HepG2 (cell line): ENCODE data around the gene FGFBP1. TPM values are rescaled to one million over a fixed set of nuclear protein-coding genes. Genes with fewer than 3 reads are reported as not detected.

Experiments
- ATAC-seq: fragments of 200-7000 bp; cut with Tn5 transposase; 3 replicates; pipeline ENCODE4 v1.9.1; 2020; ENCODE audit warnings: mild to moderate bottlenecking, moderate library complexity
- BruUV-seq: library from RNA; stranded (reverse); fragments of 400-500 nt; replicated peaks from 2 replicates; lab custom pipeline; 2021; lab: Mats Ljungman, UMichigan
- CTCF ChIA-PET: fragments of 300-600 bp; formaldehyde crosslinking; extraction: SDS; loops from one replicate; lab custom pipeline; 2021; ENCODE audit warnings: low total read pairs, inconsistent platforms, low intra/inter-chr PET ratio; lab: Yijun Ruan, JAX
- POLR2A ChIA-PET: fragments of 350-600 bp; sonication (Branson Sonifier 250); formaldehyde crosslinking; loops from one replicate; lab custom pipeline; 2020; ENCODE audit warnings: antibody characterized with exemption, inconsistent platforms; lab: Yijun Ruan, JAX
- DNase-seq: peaks from one replicate; pipeline ENCODE4 v3.0.0-alpha.2; 2015; ENCODE audit warnings: low spot score
- FAIRE-seq: peaks from 3 replicates; lab custom pipeline; 2011; peaks lifted over from hg19 to GRCh38; lab: Jason Lieb, UNC
- H2AFZ ChIP-seq: one replicate; pipeline ENCODE4 v1.6.1; 2011; ENCODE audit warnings: low read length, inconsistent platforms
- H3K27ac ChIP-seq: fragments of 300-600 bp; 3 replicates; pipeline ENCODE4 v1.8.0; 2011; ENCODE audit warnings: mixed run types, mild to moderate bottlenecking, mixed read lengths, low read length, inconsistent platforms; ENCODE audit not compliant: insufficient read depth; ENCODE audit errors: extremely low read length
- H3K27me3 ChIP-seq, 2 experiments: fragments of 200-600 bp in 1 of 2; 2 replicates in 1 of 2; 3 replicates in 1 of 2; pipeline versions ENCODE4 v1.6.0 to v1.8.0; 2011; ENCODE audit warnings: low read length in 2 of 2, mild to moderate bottlenecking in 2 of 2, moderate library complexity in 2 of 2, inconsistent platforms in 1 of 2; ENCODE audit not compliant: insufficient read depth in 2 of 2, control insufficient read depth in 1 of 2
- H3K36me3 ChIP-seq, 2 experiments: fragments of 200-600 bp in 1 of 2; replicated peaks in 1 of 2; 2 replicates in 1 of 2; 3 replicates in 1 of 2; pipeline versions ENCODE4 v1.5.1 to v1.8.0; 2011; ENCODE audit warnings: low read length in 2 of 2, inconsistent platforms in 1 of 2; ENCODE audit not compliant: insufficient read depth in 2 of 2, control insufficient read depth in 1 of 2
- H3K4me1 ChIP-seq: 2 replicates; pipeline ENCODE4 v1.5.1; 2012; ENCODE audit warnings: low read length, inconsistent platforms; ENCODE audit not compliant: insufficient read depth
- H3K4me2 ChIP-seq: 2 replicates; pipeline ENCODE4 v1.6.0; 2011; ENCODE audit warnings: low read depth, low read length, inconsistent platforms
- H3K4me3 ChIP-seq, 3 experiments: fragments of 200-600 bp in 1 of 3; sonication (generic), shearing (Covaris generic) in 1 of 3; replicated peaks in 1 of 3; 2 replicates each; pipeline ENCODE4 v1.5.1; 2011 to 2016; ENCODE audit warnings: low read length in 3 of 3, inconsistent platforms in 2 of 3, low read depth in 2 of 3, mild to moderate bottlenecking in 2 of 3, control low read depth in 1 of 3, mixed read lengths in 1 of 3; ENCODE audit not compliant: insufficient read depth in 1 of 3
- H3K79me2 ChIP-seq: one replicate; pipeline ENCODE4 v1.6.1; 2011; ENCODE audit warnings: low read length, inconsistent platforms; ENCODE audit not compliant: insufficient read depth
- H3K9ac ChIP-seq: 2 replicates; pipeline ENCODE4 v1.6.0; 2011; ENCODE audit warnings: mild to moderate bottlenecking, low read depth, low read length, inconsistent platforms; ENCODE audit not compliant: insufficient read depth
- H3K9me3 ChIP-seq: 2 replicates; pipeline ENCODE4 v1.5.1; 2012; ENCODE audit warnings: mild to moderate bottlenecking, low read length
- H4K20me1 ChIP-seq: 2 replicates; pipeline ENCODE4 v1.6.0; 2011; ENCODE audit warnings: inconsistent platforms, mild to moderate bottlenecking, low read length, moderate library complexity; ENCODE audit not compliant: insufficient read depth
- HDAC2 ChIP-seq: sonication (generic); formaldehyde crosslinking; IDR thresholded peaks from 2 replicates; pipeline ENCODE4 v1.4.0; 2020; ENCODE audit warnings: missing genetic modification reagents
- RARG ChIP-seq: sonication (generic); formaldehyde crosslinking; IDR thresholded peaks from 2 replicates; pipeline ENCODE4 v1.4.0; 2020; ENCODE audit warnings: low read depth, mild to moderate bottlenecking, missing genetic modification reagents
- RCOR2 ChIP-seq: IDR thresholded peaks from 2 replicates; pipeline ENCODE4 v1.6.1; 2016; ENCODE audit warnings: missing biosample characterization, missing genetic modification reagents
- TAF1 ChIP-seq: sonication (generic); formaldehyde crosslinking; IDR thresholded peaks from 2 replicates; pipeline ENCODE4 v1.4.0; 2020; ENCODE audit warnings: missing genetic modification reagents
- THAP11 ChIP-seq: IDR thresholded peaks from 2 replicates; pipeline ENCODE4 v1.6.1; 2016; ENCODE audit warnings: missing biosample characterization, missing genetic modification reagents
- ZNF282 ChIP-seq: fragments of 450-650 bp; IDR thresholded peaks from 2 replicates; pipeline ENCODE4 v1.6.1; 2018; ENCODE audit not compliant: partially characterized antibody
- ZNF678 ChIP-seq: sonication (generic); formaldehyde crosslinking; IDR thresholded peaks from 2 replicates; pipeline ENCODE4 v1.4.0; 2020; ENCODE audit warnings: mild to moderate bottlenecking, missing genetic modification reagents
- ZSCAN25 ChIP-seq: sonication (generic); formaldehyde crosslinking; IDR thresholded peaks from 2 replicates; pipeline ENCODE4 v1.8.0; 2022; ENCODE audit warnings: mild to moderate bottlenecking, missing genetic modification reagents
- WGBS: methylation state at CpG from one replicate; pipeline ENCODE4 v1.1.6; 2017; ENCODE audit warnings: low lambda C conversion rate; 5-methylcytosine and 5-hydroxymethylcytosine counted together
- in situ Hi-C: cut with HindIII; loops from 2 replicates; pipeline ENCODE4 v1.10.0; 2017; ENCODE audit warnings: low pct_unique_long_range_greater_than_20kb; ENCODE audit not compliant: extremely low pct_ligation_motif_present
- intact Hi-C: fragments of 100-400 bp; cut with micrococcal nuclease; formaldehyde crosslinking; loops from one replicate; pipeline ENCODE4 v1.10.0; 2022; ENCODE audit not compliant: unreplicated experiment
- polyA plus RNA-seq, 8 experiments: library from polyadenylated mRNA; depleted of rRNA in 3 of 8; stranded (reverse) in 7 of 8; unstranded in 1 of 8; fragments of >200 nt; fragmentation: Illumina TruSeq in 4 of 8; extraction: Trizol in 4 of 8; gene quantifications; 2 replicates each; pipeline versions ENCODE4 v1.2.1 to v1.2.3, GENCODE V29; 2011 to 2016; ENCODE audit warnings: low read depth in 4 of 8, missing spikeins in 1 of 8, mixed read lengths in 1 of 8; ENCODE audit not compliant: insufficient read depth in 1 of 8
- total RNA-seq, 5 experiments: library from RNA; depleted of rRNA; stranded (reverse); fragments of >200 nt; fragmentation: Illumina TruSeq; extraction: Trizol; gene quantifications; 2 replicates each; pipeline ENCODE4 v1.2.3, GENCODE V29; 2016; ENCODE audit warnings: low read depth in 1 of 5
- TF ChIP-seq, protein P1 (sequence below), 2 experiments: fragments of 450-650 bp in 1 of 2; sonication (generic) in 1 of 2; formaldehyde crosslinking in 1 of 2; IDR thresholded peaks; 2 replicates each; pipeline versions ENCODE4 v1.6.1 to v1.8.0; 2016 to 2022; ENCODE audit warnings: antibody characterized with exemption in 1 of 2, mild to moderate bottlenecking in 1 of 2, missing genetic modification reagents in 1 of 2

FGFBP1 gene
- total and polyA plus RNA-seq, 2 of the 13 experiments (the other 11 are each of a cell fraction or from before 2014, with no cell fraction given), result not detected

DNA sequence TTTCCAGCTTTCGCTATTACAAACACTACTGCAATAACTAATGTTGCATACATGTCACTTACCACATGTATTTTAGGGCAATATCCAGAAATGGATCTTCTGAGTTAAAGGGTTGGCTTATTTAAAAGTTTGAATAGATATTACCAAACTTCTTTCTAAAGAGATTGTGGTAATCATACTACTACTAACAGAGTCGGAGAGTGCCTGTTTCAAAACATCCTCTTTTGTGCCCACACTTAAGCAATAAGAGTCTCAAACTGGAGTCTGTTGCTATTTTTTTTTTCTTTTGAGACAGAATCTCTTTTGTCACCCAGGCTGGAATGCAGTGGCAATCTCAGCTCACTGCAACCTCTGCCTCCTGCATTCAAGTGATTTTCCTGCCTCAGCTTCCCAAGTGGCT lies 35.8 kb downstream of the FGFBP1 start:
- CTCF ChIA-PET, result no interaction called here
- TF ChIP-seq HDAC2 (CRISPR knock-in tag), result no peak
- no peak for TF ChIP-seq ZNF678 (CRISPR knock-in tag)
- TF ChIP-seq RARG (CRISPR knock-in tag), result no peak
- TF ChIP-seq ZSCAN25 (CRISPR knock-in tag), result no peak
- TF ChIP-seq THAP11 (CRISPR knock-in tag), result no peak
- no peak for TF ChIP-seq RCOR2 (CRISPR knock-in tag)
- TF ChIP-seq TAF1 (CRISPR knock-in tag), result no peak
- TF ChIP-seq, protein P1, sequence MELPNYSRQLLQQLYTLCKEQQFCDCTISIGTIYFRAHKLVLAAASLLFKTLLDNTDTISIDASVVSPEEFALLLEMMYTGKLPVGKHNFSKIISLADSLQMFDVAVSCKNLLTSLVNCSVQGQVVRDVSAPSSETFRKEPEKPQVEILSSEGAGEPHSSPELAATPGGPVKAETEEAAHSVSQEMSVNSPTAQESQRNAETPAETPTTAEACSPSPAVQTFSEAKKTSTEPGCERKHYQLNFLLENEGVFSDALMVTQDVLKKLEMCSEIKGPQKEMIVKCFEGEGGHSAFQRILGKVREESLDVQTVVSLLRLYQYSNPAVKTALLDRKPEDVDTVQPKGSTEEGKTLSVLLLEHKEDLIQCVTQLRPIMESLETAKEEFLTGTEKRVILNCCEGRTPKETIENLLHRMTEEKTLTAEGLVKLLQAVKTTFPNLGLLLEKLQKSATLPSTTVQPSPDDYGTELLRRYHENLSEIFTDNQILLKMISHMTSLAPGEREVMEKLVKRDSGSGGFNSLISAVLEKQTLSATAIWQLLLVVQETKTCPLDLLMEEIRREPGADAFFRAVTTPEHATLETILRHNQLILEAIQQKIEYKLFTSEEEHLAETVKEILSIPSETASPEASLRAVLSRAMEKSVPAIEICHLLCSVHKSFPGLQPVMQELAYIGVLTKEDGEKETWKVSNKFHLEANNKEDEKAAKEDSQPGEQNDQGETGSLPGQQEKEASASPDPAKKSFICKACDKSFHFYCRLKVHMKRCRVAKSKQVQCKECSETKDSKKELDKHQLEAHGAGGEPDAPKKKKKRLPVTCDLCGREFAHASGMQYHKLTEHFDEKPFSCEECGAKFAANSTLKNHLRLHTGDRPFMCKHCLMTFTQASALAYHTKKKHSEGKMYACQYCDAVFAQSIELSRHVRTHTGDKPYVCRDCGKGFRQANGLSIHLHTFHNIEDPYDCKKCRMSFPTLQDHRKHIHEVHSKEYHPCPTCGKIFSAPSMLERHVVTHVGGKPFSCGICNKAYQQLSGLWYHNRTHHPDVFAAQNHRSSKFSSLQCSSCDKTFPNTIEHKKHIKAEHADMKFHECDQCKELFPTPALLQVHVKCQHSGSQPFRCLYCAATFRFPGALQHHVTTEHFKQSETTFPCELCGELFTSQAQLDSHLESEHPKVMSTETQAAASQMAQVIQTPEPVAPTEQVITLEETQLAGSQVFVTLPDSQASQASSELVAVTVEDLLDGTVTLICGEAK (IDR thresholded peaks at IDR 0.05), result no peak
- TF ChIP-seq, protein P1 (CRISPR knock-in tag; IDR thresholded peaks at IDR 0.05), result no peak
- TF ChIP-seq ZNF282, result no peak
- no peak overlapping the region for H3K4me2 ChIP-seq
- 0 out of 5 replicates have a peak, but pooled peaks cover 0 to 1% of the 10 kb centered on the region in 2 experiments for H3K27me3 ChIP-seq
- H4K20me1 ChIP-seq, result no peaks in the 10 kb centered on the region
- no peak for DNase-seq
- no peaks in the 10 kb centered on the region for H3K79me2 ChIP-seq
- intact Hi-C loops (no loop called here), in situ Hi-C loops (no loop called here)
- POLR2A ChIA-PET, result no interaction called here
- H3K4me1 ChIP-seq, result no peaks in the 10 kb centered on the region
- no peak overlapping the region for H3K9ac ChIP-seq
- no peak for FAIRE-seq
- H2AFZ ChIP-seq, result no peak overlapping the region
- no TSS peak for BruUV-seq
- no peaks in the 10 kb centered on the region for H3K36me3 ChIP-seq
- no peak for ATAC-seq
- 5% methylated on average over 2 of the region's 2 CpGs for WGBS
- no peak overlapping the region for H3K27ac ChIP-seq
- H3K4me3 ChIP-seq, result no peak overlapping the region
- no peaks in the 10 kb centered on the region for H3K9me3 ChIP-seq
